ENCODE measurements around the gene B3GNT7.

Gene B3GNT7

GRCh38 chr2:231425291-231425810 is 29.8 kb downstream of the B3GNT7 start:
- Histone ChIP-seq H4K20me1 (ENCODE audit: control insufficient read depth, insufficient read depth, low read depth, low read length) (no peaks in the 10 kb centered on the region; the same call in 1 of the 2 replicates), H3K4me2 (ENCODE audit: low read length) (no peak overlapping the region), H3K9me2 (replicated peaks; ENCODE audit: control insufficient read depth, low read length) (no peaks in the 10 kb centered on the region), H3K27me3 (ENCODE audit: control insufficient read depth, low read length) (no peaks in the 10 kb centered on the region; the same call in 1 of the 2 replicates), H3K79me2 (ENCODE audit: control insufficient read depth, low read length) (no peaks in the 10 kb centered on the region), H3K36me3 (ENCODE audit: control insufficient read depth, low read length) (no peaks in the 10 kb centered on the region), H3K27ac (ENCODE audit: low read depth, low read length) (no peak overlapping the region), H3K4me1 (ENCODE audit: control insufficient read depth, low read length) (no peaks in the 10 kb centered on the region), H3K4me3 (ENCODE audit: low read length) (no peak overlapping the region), H3F3A (ENCODE audit: control insufficient read depth, insufficient read depth) (no peaks in the 10 kb centered on the region), H3K9me3 (ENCODE audit: control insufficient read depth, insufficient read depth, low read length) (peaks cover 3% of the 10 kb centered on the region)
- TF ChIP-seq EZH2phosphoT487 (IDR thresholded peaks at IDR 0.05; ENCODE audit: borderline replicate concordance, low read length) (no peak), CTCF (IDR thresholded peaks at IDR 0.05; ENCODE audit: low read depth, low read length, poor library complexity, severe bottlenecking) (no peak)

- no peaks in the 10 kb centered on the region for H3K36me3 ChIP-seq (ENCODE audit: control insufficient read depth, low read length)
- H3K4me3 ChIP-seq (ENCODE audit: low read length) = no peak overlapping the region
- H3F3A ChIP-seq (ENCODE audit: control insufficient read depth, insufficient read depth) = no peaks in the 10 kb centered on the region
- no peaks in the 10 kb centered on the region; the same call in 1 of the 2 replicates for H4K20me1 ChIP-seq (ENCODE audit: control insufficient read depth, insufficient read depth, low read depth, low read length)
- no peaks in the 10 kb centered on the region for H3K4me1 ChIP-seq (ENCODE audit: control insufficient read depth, low read length)
- peaks cover 4% of the 10 kb centered on the region for H3K9me3 ChIP-seq (ENCODE audit: control insufficient read depth, insufficient read depth, low read length)
- H3K4me2 ChIP-seq (ENCODE audit: low read length) = no peak overlapping the region
- no peaks in the 10 kb centered on the region for H3K79me2 ChIP-seq (ENCODE audit: control insufficient read depth, low read length)
- no peaks in the 10 kb centered on the region for H3K9me2 ChIP-seq (replicated peaks; ENCODE audit: control insufficient read depth, low read length)
- no peaks in the 10 kb centered on the region; the same call in 1 of the 2 replicates for H3K27me3 ChIP-seq (ENCODE audit: control insufficient read depth, low read length)
- TF ChIP-seq EZH2phosphoT487 (IDR thresholded peaks at IDR 0.05; ENCODE audit: borderline replicate concordance, low read length) (no peak), CTCF (IDR thresholded peaks at IDR 0.05; ENCODE audit: low read depth, low read length, poor library complexity, severe bottlenecking) (no peak)
- no peak overlapping the region for H3K27ac ChIP-seq (ENCODE audit: low read depth, low read length)
These were observed 30.5 kb downstream of the B3GNT7 start for GRCh38 chr2:231425811-231426703.

- Histone ChIP-seq H3K27me3 (ENCODE audit: control insufficient read depth, low read length) (no peaks in the 10 kb centered on the region), H3K27ac (ENCODE audit: low read depth, low read length) (no peak overlapping the region), H3K9me3 (ENCODE audit: control insufficient read depth, insufficient read depth, low read length) (peaks cover 12% of the 10 kb centered on the region), H3K4me1 (ENCODE audit: control insufficient read depth, low read length) (no peaks in the 10 kb centered on the region), H3K36me3 (ENCODE audit: control insufficient read depth, low read length) (no peaks in the 10 kb centered on the region), H3K9me2 (replicated peaks; ENCODE audit: control insufficient read depth, low read length) (no peaks in the 10 kb centered on the region), H3K4me3 (ENCODE audit: low read length) (no peak overlapping the region), H3F3A (ENCODE audit: control insufficient read depth, insufficient read depth) (no peaks in the 10 kb centered on the region), H4K20me1 (ENCODE audit: control insufficient read depth, insufficient read depth, low read depth, low read length) (no peaks in the 10 kb centered on the region), H3K4me2 (ENCODE audit: low read length) (no peak overlapping the region), H3K79me2 (ENCODE audit: control insufficient read depth, low read length) (no peaks in the 10 kb centered on the region)
- TF ChIP-seq CTCF (IDR thresholded peaks at IDR 0.05; ENCODE audit: low read depth, low read length, poor library complexity, severe bottlenecking) (no peak), EZH2phosphoT487 (IDR thresholded peaks at IDR 0.05; ENCODE audit: borderline replicate concordance, low read length) (no peak)
These were observed 31.6 kb downstream of the B3GNT7 start for GRCh38 chr2:231427116-231427515.
